Uterus (tissue), 2 donors: ENCODE results near the gene SLC9A5.

ENCODE experiments used
- CTCF ChIP-seq, 4 experiments: fragments of 200-600 bp in 2 of 4; fragments of 450-650 bp in 2 of 4; sonication (generic) in 2 of 4; IDR thresholded peaks; one replicate each; pipeline ENCODE4 v1.5.1; 2016 to 2019; ENCODE audit warnings: antibody characterized with exemption in 4 of 4, mild to moderate bottlenecking in 2 of 4, moderate library complexity in 1 of 4
- POLR2A ChIP-seq, 2 donors: fragments of 450-650 bp; IDR thresholded peaks; one replicate each; pipeline ENCODE4 v1.6.1; 2016; ENCODE audit warnings: antibody characterized with exemption in 2 of 2, mild to moderate bottlenecking in 1 of 2, moderate library complexity in 1 of 2

- no peak for TF ChIP-seq CTCF (IDR thresholded peaks at IDR 0.05)
- no peak for TF ChIP-seq POLR2A (IDR thresholded peaks at IDR 0.05)
Observed at GRCh38 chr16:67271446-67271845, 22.7 kb downstream of the SLC9A5 start.
